Activated naive CD4-positive, alpha-beta T cell treated with anti-CD3 and anti-CD28 coated beads, Interleukin-2, amount 50 U/mL, for 24 hours (primary cell): ENCODE data around the gene PXDN.

Experiments
- H3K27ac Mint-ChIP-seq: one replicate; pipeline ENCODE4 v1.8.0; 2021; ENCODE audit warnings: mild to moderate bottlenecking, mixed read lengths
- H3K27me3 Mint-ChIP-seq: one replicate; pipeline ENCODE4 v1.8.0; 2021; ENCODE audit warnings: mixed read lengths
- H3K36me3 Mint-ChIP-seq: one replicate; pipeline ENCODE4 v1.8.0; 2021; ENCODE audit warnings: mixed read lengths
- H3K4me1 Mint-ChIP-seq: one replicate; pipeline ENCODE4 v1.8.0; 2021; ENCODE audit warnings: mixed read lengths
- H3K4me3 Mint-ChIP-seq: one replicate; pipeline ENCODE4 v1.8.0; 2021; ENCODE audit warnings: mild to moderate bottlenecking, mixed read lengths
- H3K9me3 Mint-ChIP-seq: one replicate; pipeline ENCODE4 v1.8.0; 2021; ENCODE audit warnings: mixed read lengths

Gene PXDN

GRCh38 chr2:1697601-1698000 is 46.7 kb downstream of the PXDN start:
- no peak overlapping the region for H3K27ac Mint-ChIP-seq
- no peaks in the 10 kb centered on the region for H3K4me1 Mint-ChIP-seq
- H3K36me3 Mint-ChIP-seq: no peaks in the 10 kb centered on the region
- no peak overlapping the region for H3K4me3 Mint-ChIP-seq
- no peaks in the 10 kb centered on the region for H3K9me3 Mint-ChIP-seq
- peaks cover 4% of the 10 kb centered on the region for H3K27me3 Mint-ChIP-seq

GRCh38 chr2:1696472-1696871 is 47.8 kb downstream of the PXDN start:
- Mint-ChIP-seq H3K4me3 (no peak overlapping the region), H3K9me3 (no peaks in the 10 kb centered on the region), H3K4me1 (no peaks in the 10 kb centered on the region), H3K27ac (no peak overlapping the region), H3K36me3 (no peaks in the 10 kb centered on the region), H3K27me3 (peaks cover 1% of the 10 kb centered on the region)

- H3K4me1 Mint-ChIP-seq: no peaks in the 10 kb centered on the region
- H3K36me3 Mint-ChIP-seq: no peaks in the 10 kb centered on the region
- no peak overlapping the region for H3K27ac Mint-ChIP-seq
- H3K27me3 Mint-ChIP-seq: peaks cover 1% of the 10 kb centered on the region
- H3K9me3 Mint-ChIP-seq: no peaks in the 10 kb centered on the region
- H3K4me3 Mint-ChIP-seq: no peak overlapping the region
Measured at GRCh38 chr2:1694371-1695271, 49.7 kb downstream of the PXDN start.

- H3K4me1 Mint-ChIP-seq: no peaks in the 10 kb centered on the region
- peaks cover 1% of the 10 kb centered on the region for H3K27me3 Mint-ChIP-seq
- H3K9me3 Mint-ChIP-seq: no peaks in the 10 kb centered on the region
- H3K4me3 Mint-ChIP-seq: no peak overlapping the region
- no peaks in the 10 kb centered on the region for H3K36me3 Mint-ChIP-seq
- no peak overlapping the region for H3K27ac Mint-ChIP-seq
Measured at GRCh38 chr2:1693723-1694122, 50.6 kb downstream of the PXDN start.

GRCh38 chr2:1692342-1692741 is 52.0 kb downstream of the PXDN start:
- no peak overlapping the region for H3K27ac Mint-ChIP-seq
- no peaks in the 10 kb centered on the region for H3K36me3 Mint-ChIP-seq
- no peak overlapping the region for H3K4me3 Mint-ChIP-seq
- no peaks in the 10 kb centered on the region for H3K4me1 Mint-ChIP-seq
- H3K27me3 Mint-ChIP-seq: peaks cover 1% of the 10 kb centered on the region
- H3K9me3 Mint-ChIP-seq: no peaks in the 10 kb centered on the region

GRCh38 chr2:1691366-1691765 is 52.9 kb downstream of the PXDN start:
- H3K4me1 Mint-ChIP-seq: no peaks in the 10 kb centered on the region
- H3K9me3 Mint-ChIP-seq: no peaks in the 10 kb centered on the region
- H3K27ac Mint-ChIP-seq: no peak overlapping the region
- H3K27me3 Mint-ChIP-seq: peaks cover 1% of the 10 kb centered on the region
- H3K4me3 Mint-ChIP-seq: no peak overlapping the region
- no peaks in the 10 kb centered on the region for H3K36me3 Mint-ChIP-seq

GRCh38 chr2:1690056-1690775 is 54.1 kb downstream of the PXDN start:
- Mint-ChIP-seq H3K27me3 (peaks cover 1% of the 10 kb centered on the region), H3K9me3 (no peaks in the 10 kb centered on the region), H3K36me3 (no peaks in the 10 kb centered on the region), H3K4me3 (no peak overlapping the region), H3K27ac (no peak overlapping the region), H3K4me1 (no peaks in the 10 kb centered on the region)

GRCh38 chr2:1688859-1689258 is 55.5 kb downstream of the PXDN start:
- H3K27me3 Mint-ChIP-seq: peaks cover 1% of the 10 kb centered on the region
- H3K4me3 Mint-ChIP-seq: no peak overlapping the region
- no peak overlapping the region for H3K27ac Mint-ChIP-seq
- H3K36me3 Mint-ChIP-seq: no peaks in the 10 kb centered on the region
- H3K4me1 Mint-ChIP-seq: no peaks in the 10 kb centered on the region
- H3K9me3 Mint-ChIP-seq: no peaks in the 10 kb centered on the region

- Mint-ChIP-seq H3K4me3 (no peak overlapping the region), H3K4me1 (no peaks in the 10 kb centered on the region), H3K36me3 (no peaks in the 10 kb centered on the region), H3K9me3 (no peaks in the 10 kb centered on the region), H3K27me3 (peaks cover 1% of the 10 kb centered on the region), H3K27ac (no peak overlapping the region)
Measured at GRCh38 chr2:1688161-1688560, 56.2 kb downstream of the PXDN start.

GRCh38 chr2:1687254-1687653 is 57.1 kb downstream of the PXDN start:
- no peaks in the 10 kb centered on the region for H3K4me1 Mint-ChIP-seq
- H3K9me3 Mint-ChIP-seq: no peaks in the 10 kb centered on the region
- no peak overlapping the region for H3K4me3 Mint-ChIP-seq
- no peaks in the 10 kb centered on the region for H3K27me3 Mint-ChIP-seq
- no peaks in the 10 kb centered on the region for H3K36me3 Mint-ChIP-seq
- H3K27ac Mint-ChIP-seq: no peak overlapping the region

- no peaks in the 10 kb centered on the region for H3K36me3 Mint-ChIP-seq
- no peaks in the 10 kb centered on the region for H3K9me3 Mint-ChIP-seq
- no peak overlapping the region for H3K4me3 Mint-ChIP-seq
- no peak overlapping the region for H3K27ac Mint-ChIP-seq
- no peaks in the 10 kb centered on the region for H3K4me1 Mint-ChIP-seq
- H3K27me3 Mint-ChIP-seq: no peaks in the 10 kb centered on the region
Measured at GRCh38 chr2:1686784-1687105, 57.6 kb downstream of the PXDN start.

GRCh38 chr2:1685957-1686783 is 58.1 kb downstream of the PXDN start:
- H3K9me3 Mint-ChIP-seq: no peaks in the 10 kb centered on the region
- H3K27ac Mint-ChIP-seq: no peak overlapping the region
- no peak overlapping the region for H3K4me3 Mint-ChIP-seq
- H3K27me3 Mint-ChIP-seq: no peaks in the 10 kb centered on the region
- H3K36me3 Mint-ChIP-seq: no peaks in the 10 kb centered on the region
- H3K4me1 Mint-ChIP-seq: no peaks in the 10 kb centered on the region

- H3K4me1 Mint-ChIP-seq: no peaks in the 10 kb centered on the region
- H3K4me3 Mint-ChIP-seq: no peak overlapping the region
- no peaks in the 10 kb centered on the region for H3K9me3 Mint-ChIP-seq
- H3K27ac Mint-ChIP-seq: no peak overlapping the region
- no peaks in the 10 kb centered on the region for H3K36me3 Mint-ChIP-seq
- no peaks in the 10 kb centered on the region for H3K27me3 Mint-ChIP-seq
Measured at GRCh38 chr2:1685078-1685956, 59.0 kb downstream of the PXDN start.

- H3K36me3 Mint-ChIP-seq: no peaks in the 10 kb centered on the region
- no peaks in the 10 kb centered on the region for H3K4me1 Mint-ChIP-seq
- no peaks in the 10 kb centered on the region for H3K27me3 Mint-ChIP-seq
- no peak overlapping the region for H3K4me3 Mint-ChIP-seq
- H3K27ac Mint-ChIP-seq: no peak overlapping the region
- no peaks in the 10 kb centered on the region for H3K9me3 Mint-ChIP-seq
Measured at GRCh38 chr2:1683297-1683696, 61.0 kb downstream of the PXDN start.

GRCh38 chr2:1682181-1682440 is 62.2 kb downstream of the PXDN start:
- H3K36me3 Mint-ChIP-seq: no peaks in the 10 kb centered on the region
- no peak overlapping the region for H3K27ac Mint-ChIP-seq
- no peak overlapping the region for H3K4me3 Mint-ChIP-seq
- H3K27me3 Mint-ChIP-seq: no peaks in the 10 kb centered on the region
- H3K9me3 Mint-ChIP-seq: no peaks in the 10 kb centered on the region
- no peaks in the 10 kb centered on the region for H3K4me1 Mint-ChIP-seq
